ENCODE data around the gene MAP2. TPM values are rescaled to one million over a fixed set of nuclear protein-coding genes. Genes with fewer than 3 reads are reported as not detected.

Gene MAP2
- 1 to 10 TPM; 2.3 to 5.7 (median 3.0) TPM for polyA plus RNA-seq

- no peak within 1 kb of the TSS for H3K27ac ChIP-seq (ENCODE audit: low read depth, low read length)
- WGBS, 3 donors = 2 to 3% (median 2%) methylated on average over 49 to 57 of the region's 57 CpGs
Measured at GRCh38 chr2:209423562-209424198, at the start of gene MAP2. MAP2 (plus strand) TSS chr2:209424047; CDS start chr2:209653171, 229,124 bp downstream.

- WGBS, 3 donors = 84 to 91% (median 85%) methylated on average over 1 of the region's 1 CpG
- H3K27ac ChIP-seq (ENCODE audit: low read depth, low read length) = no peak overlapping the region
Measured at GRCh38 chr2:209376686-209377085, 47.2 kb upstream of the MAP2 start.

GRCh38 chr2:209380293-209380692 lies 43.6 kb upstream of the MAP2 start:
- WGBS, 3 donors = 36 to 44% (median 42%) methylated on average over 1 of the region's 1 CpG
- no peak overlapping the region for H3K27ac ChIP-seq (ENCODE audit: low read depth, low read length)

- WGBS, 3 donors = 27 to 28% (median 28%) methylated on average over 3 of the region's 3 CpGs
- H3K27ac ChIP-seq (ENCODE audit: low read depth, low read length) = no peak overlapping the region
Measured at GRCh38 chr2:209381091-209381490, 42.8 kb upstream of the MAP2 start.

- no peak overlapping the region for H3K27ac ChIP-seq (ENCODE audit: low read depth, low read length)
Measured at GRCh38 chr2:209382775-209383174, 41.1 kb upstream of the MAP2 start.

- no peak overlapping the region for H3K27ac ChIP-seq (ENCODE audit: low read depth, low read length)
Measured at GRCh38 chr2:209383212-209383611, 40.6 kb upstream of the MAP2 start.

GRCh38 chr2:209387389-209387788 lies 36.5 kb upstream of the MAP2 start:
- WGBS, 3 donors = 93 to 96% (median 96%) methylated on average over 26 to 34 of the region's 34 CpGs

GRCh38 chr2:209388446-209389037 lies 35.3 kb upstream of the MAP2 start:
- no peak overlapping the region for H3K27ac ChIP-seq (ENCODE audit: low read depth, low read length)
- WGBS, 3 donors = 69 to 80% (median 71%) methylated on average over 4 of the region's 4 CpGs

More at GRCh38 chr2:209387389-209387788, 36.5 kb upstream of the MAP2 start:
- no peak overlapping the region for H3K27ac ChIP-seq (ENCODE audit: low read depth, low read length)

- no peak overlapping the region for H3K27ac ChIP-seq (ENCODE audit: low read depth, low read length)
- WGBS, 3 donors = 41 to 50% (median 46%) methylated on average over 5 of the region's 5 CpGs
Measured at GRCh38 chr2:209389171-209389618, 34.7 kb upstream of the MAP2 start.

GRCh38 chr2:209390839-209391238 lies 33.0 kb upstream of the MAP2 start:
- H3K27ac ChIP-seq (ENCODE audit: low read depth, low read length) = no peak overlapping the region
- 33 to 63% (median 56%) methylated on average over 1 of the region's 1 CpG for WGBS, 3 donors

GRCh38 chr2:209391776-209392401 lies 32.0 kb upstream of the MAP2 start:
- WGBS, 3 donors = 51 to 63% (median 58%) methylated on average over 3 of the region's 3 CpGs
- H3K27ac ChIP-seq (ENCODE audit: low read depth, low read length) = no peak overlapping the region

GRCh38 chr2:209395229-209395628 lies 28.6 kb upstream of the MAP2 start:
- H3K27ac ChIP-seq (ENCODE audit: low read depth, low read length) = no peak overlapping the region

GRCh38 chr2:209395652-209396051 lies 28.2 kb upstream of the MAP2 start:
- H3K27ac ChIP-seq (ENCODE audit: low read depth, low read length) = no peak overlapping the region

More at GRCh38 chr2:209395229-209395628, 28.6 kb upstream of the MAP2 start:
- 82 to 86% (median 83%) methylated on average over 1 of the region's 1 CpG for WGBS, 3 donors

- WGBS, 3 donors = 56 to 71% (median 63%) methylated on average over 2 of the region's 2 CpGs
- no peak overlapping the region for H3K27ac ChIP-seq (ENCODE audit: low read depth, low read length)
Measured at GRCh38 chr2:209398463-209398862, 25.4 kb upstream of the MAP2 start.

GRCh38 chr2:209401788-209402187 lies 22.1 kb upstream of the MAP2 start:
- 76 to 77% (median 77%) methylated on average over 3 of the region's 3 CpGs for WGBS, 3 donors

GRCh38 chr2:209411296-209411695 lies 12.6 kb upstream of the MAP2 start:
- H3K27ac ChIP-seq (ENCODE audit: low read depth, low read length) = no peak overlapping the region
- WGBS, 3 donors = 93 to 100% (median 95%) methylated on average over 1 of the region's 1 CpG

More at GRCh38 chr2:209401788-209402187, 22.1 kb upstream of the MAP2 start:
- H3K27ac ChIP-seq (ENCODE audit: low read depth, low read length) = no peak overlapping the region

GRCh38 chr2:209411718-209412117 lies 12.1 kb upstream of the MAP2 start:
- 80 to 85% (median 85%) methylated on average over 4 of the region's 4 CpGs for WGBS, 3 donors
- H3K27ac ChIP-seq (ENCODE audit: low read depth, low read length) = no peak overlapping the region

- no peak overlapping the region for H3K27ac ChIP-seq (ENCODE audit: low read depth, low read length)
- 25 to 85% (median 40%) methylated on average over 1 of the region's 1 CpG for WGBS, 3 donors
Measured at GRCh38 chr2:209413311-209414014, 10.4 kb upstream of the MAP2 start.

- no peak overlapping the region for H3K27ac ChIP-seq (ENCODE audit: low read depth, low read length)
Measured at GRCh38 chr2:209416913-209417312, 6.9 kb upstream of the MAP2 start.

Data from adipose tissue (tissue), 3 donors.